Lung (tissue), 12 donors: ENCODE results near the gene DGKE. TPM values are rescaled to one million over a fixed set of nuclear protein-coding genes. Genes with fewer than 3 reads are reported as not detected.

Experiments used
- ATAC-seq: fragments of 200-7000 bp; cut with Tn5 transposase; one replicate; pipeline ENCODE4 v1.9.1; 2020; ENCODE audit warnings: moderate number of reproducible peaks; ENCODE audit not compliant: insufficient read depth, low FRiP score
- DNase-seq, 3 donors: peaks; one replicate each; pipeline ENCODE4 v3.0.0-alpha.2; 2013 to 2017
- H3K27ac ChIP-seq, 2 donors: one replicate each; pipeline ENCODE4 v1.5.1; 2013; ENCODE audit warnings: mild to moderate bottlenecking in 2 of 2, moderate library complexity in 2 of 2, control low read depth in 1 of 2, inconsistent platforms in 1 of 2, low read depth in 1 of 2, low read length in 1 of 2
- H3K27me3 ChIP-seq, 3 donors: one replicate each; pipeline ENCODE4 v1.5.1; 2013; ENCODE audit warnings: low read length in 2 of 3; ENCODE audit not compliant: control insufficient read depth in 3 of 3, insufficient read depth in 3 of 3
- H3K36me3 ChIP-seq, 4 donors: one replicate each; pipeline ENCODE4 v1.5.1; 2013; ENCODE audit warnings: low read length in 4 of 4, mild to moderate bottlenecking in 1 of 4, moderate library complexity in 1 of 4; ENCODE audit not compliant: control insufficient read depth in 4 of 4, insufficient read depth in 4 of 4
- H3K4me1 ChIP-seq, 5 donors: one replicate each; pipeline ENCODE4 v1.5.1; 2013; ENCODE audit warnings: low read length in 5 of 5, mild to moderate bottlenecking in 2 of 5, moderate library complexity in 1 of 5; ENCODE audit not compliant: control insufficient read depth in 5 of 5, insufficient read depth in 5 of 5
- H3K4me3 ChIP-seq: one replicate; pipeline ENCODE4 v1.5.1; 2013; ENCODE audit warnings: mild to moderate bottlenecking, control low read depth, moderate library complexity
- H3K9ac ChIP-seq, 2 donors: one replicate each; pipeline ENCODE4 v1.5.1; 2013; ENCODE audit warnings: low read length in 2 of 2, control low read depth in 1 of 2; ENCODE audit not compliant: insufficient read depth in 1 of 2
- H3K9me3 ChIP-seq, 4 donors: one replicate each; pipeline ENCODE4 v1.5.1; 2013; ENCODE audit warnings: low read length in 3 of 4, mild to moderate bottlenecking in 1 of 4, moderate library complexity in 1 of 4; ENCODE audit not compliant: control insufficient read depth in 4 of 4, insufficient read depth in 3 of 4
- CTCF ChIP-seq: IDR thresholded peaks from 2 replicates; pipeline ENCODE4 v1.5.1; 2012; ENCODE audit warnings: mild to moderate bottlenecking; ENCODE audit errors: control extremely low read depth, extremely low read depth
- WGBS, 2 donors: extraction: QIAGEN DNeasy Blood & Tissue Kit; methylation state at CpG; one replicate each; pipeline ENCODE4 v1.1.7; 2013; 5-methylcytosine and 5-hydroxymethylcytosine counted together
- polyA plus RNA-seq, 2 donors: library from polyadenylated mRNA; stranded (reverse); fragments of 200-250 nt; gene quantifications; one replicate each; pipeline ENCODE4 v1.2.1, GENCODE V29; 2013
- total RNA-seq, 2 donors: library from RNA; depleted of rRNA in 1 of 2; stranded (reverse); fragments of >200 nt in 1 of 2; gene quantifications; one replicate each; pipeline ENCODE4 v1.2.1, GENCODE V29; 2014 to 2021
- donor health status: control.
- donor health status: control.
- donor health status: Bipolar disorder and iron deficiency.
- donor health status: healthy.
- donor health status: DM: yes; HTN: yes; CAD: no.

Gene DGKE
- total and polyA plus RNA-seq, 4 donors, result 1.5 to 38.2 (median 5.7) TPM

GRCh38 chr17:56834380-56835263 lies 671 bp downstream of the DGKE start:
- peak; percentile 17 for ATAC-seq
- TF ChIP-seq CTCF, result no peak
- no peaks in the 10 kb centered on the region for H3K36me3 ChIP-seq
- no peaks in the 10 kb centered on the region for H3K9me3 ChIP-seq
- H3K4me3 ChIP-seq, result peak overlapping the region; percentile 82
- H3K4me1 ChIP-seq, result peaks cover 0 to 24% (median 9%) of the 10 kb centered on the region in 5 donors
- DNase-seq, result peak; percentile 25 to 37 (median 29)
- peak overlapping the region; percentile 63 to 82 for H3K27ac ChIP-seq
- H3K9ac ChIP-seq, result no peak overlapping the region
- H3K27me3 ChIP-seq, result no peaks in the 10 kb centered on the region
- WGBS, 2 donors, result 3 to 6% methylated on average over 71 to 81 of the region's 81 CpGs

DNA sequence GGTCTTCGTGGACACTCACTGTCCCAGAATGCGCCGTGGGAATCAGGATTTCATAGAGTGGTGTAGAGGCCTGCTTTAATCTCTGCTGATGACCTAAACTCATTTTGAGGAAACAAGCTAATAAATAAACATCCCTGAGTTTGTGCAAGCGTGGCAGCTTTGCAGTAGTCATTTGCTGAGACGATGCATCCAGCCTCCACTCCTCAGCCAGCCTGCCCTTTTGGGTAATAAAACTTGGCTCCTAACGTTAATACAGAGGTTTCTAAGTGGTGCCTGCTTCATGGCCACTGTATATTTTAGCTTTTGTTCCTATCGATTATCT lies 1.3 kb downstream of the DGKE start:
- H3K9ac ChIP-seq, result no peak overlapping the region
- peak overlapping the region in 1 of 2 donors; percentile 63 for H3K27ac ChIP-seq

GRCh38 chr17:56838687-56839086 lies 4.7 kb downstream of the DGKE start:
- H3K36me3 ChIP-seq, result no peaks in the 10 kb centered on the region
- no peak overlapping the region for H3K4me3 ChIP-seq
- no peak for DNase-seq
- WGBS, 2 donors, result 78 to 85% methylated on average over 3 of the region's 3 CpGs
- H3K4me1 ChIP-seq, result peaks cover 0 to 11% (median 5%) of the 10 kb centered on the region in 5 donors
- TF ChIP-seq CTCF, result no peak
- no peaks in the 10 kb centered on the region for H3K27me3 ChIP-seq
- H3K9ac ChIP-seq, result no peak overlapping the region
- no peak for ATAC-seq
- H3K27ac ChIP-seq, result no peak overlapping the region
- H3K9me3 ChIP-seq, result no peaks in the 10 kb centered on the region

More for the DNA sequence above, 1.3 kb downstream of the DGKE start:
- ATAC-seq, result no peak
- peaks cover 0 to 24% (median 9%) of the 10 kb centered on the region in 5 donors for H3K4me1 ChIP-seq
- H3K4me3 ChIP-seq, result peak overlapping the region; percentile 82
- peak in 1 of 3 donors; percentile 19 for DNase-seq
- H3K36me3 ChIP-seq, result no peaks in the 10 kb centered on the region
- no peaks in the 10 kb centered on the region for H3K9me3 ChIP-seq
- no peak for TF ChIP-seq CTCF
- no peaks in the 10 kb centered on the region for H3K27me3 ChIP-seq
- 49 to 58% methylated on average over 7 of the region's 7 CpGs for WGBS, 2 donors
